HG03469 (cell line): ENCODE results near the gene MYMK.

Experiments used
- ATAC-seq: cut with Tn5 transposase; IDR thresholded peaks from one replicate; pipeline ENCODE4 v1.9.1; 2021; ENCODE audit warnings: mild to moderate bottlenecking, moderate library complexity, moderate number of reproducible peaks; ENCODE audit not compliant: unreplicated experiment

The MYMK gene

GRCh38 chr9:133506653-133507038 is 18.1 kb downstream of the MYMK start:
- no peak for ATAC-seq

DNA sequence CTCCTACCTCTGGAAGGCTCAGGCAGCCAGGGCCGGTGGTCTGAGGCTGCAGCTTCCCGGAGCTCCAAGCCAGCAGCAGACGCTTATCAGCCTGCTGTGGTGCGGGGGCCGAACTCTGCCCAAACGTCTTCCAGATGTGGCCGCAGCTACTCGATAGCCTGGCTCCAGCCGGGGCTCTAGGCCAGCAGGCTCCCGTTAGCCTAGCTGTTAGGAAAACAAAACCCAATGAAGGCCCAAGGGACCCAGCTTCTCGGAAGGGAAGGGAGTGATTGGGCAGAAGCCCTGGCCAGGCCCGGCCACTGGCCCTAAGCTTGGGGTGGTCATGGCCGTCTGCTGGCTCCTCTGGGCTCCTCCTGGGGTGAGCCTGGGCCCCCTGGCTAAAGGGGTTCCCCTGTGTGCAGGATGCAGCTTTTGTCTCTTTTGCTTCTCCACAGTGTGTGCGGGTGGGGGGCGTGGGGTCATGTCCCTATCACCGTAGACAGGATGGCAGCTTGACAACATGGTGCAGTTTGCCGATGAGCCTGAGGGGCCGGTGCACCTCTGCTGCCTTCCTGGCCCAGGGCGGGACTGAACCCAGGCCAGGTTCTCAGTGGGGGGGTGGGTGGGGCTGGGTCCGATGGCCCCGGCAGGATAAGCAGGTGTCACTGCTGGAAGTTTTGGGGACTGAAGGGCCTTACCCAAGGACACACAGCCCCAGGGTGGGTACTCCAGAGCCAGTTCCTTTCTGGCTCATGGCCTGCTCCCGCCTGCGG is 18.7 kb downstream of the MYMK start:
- ATAC-seq: no peak

GRCh38 chr9:133505186-133505830 is 19.5 kb downstream of the MYMK start:
- ATAC-seq: no peak

DNA sequence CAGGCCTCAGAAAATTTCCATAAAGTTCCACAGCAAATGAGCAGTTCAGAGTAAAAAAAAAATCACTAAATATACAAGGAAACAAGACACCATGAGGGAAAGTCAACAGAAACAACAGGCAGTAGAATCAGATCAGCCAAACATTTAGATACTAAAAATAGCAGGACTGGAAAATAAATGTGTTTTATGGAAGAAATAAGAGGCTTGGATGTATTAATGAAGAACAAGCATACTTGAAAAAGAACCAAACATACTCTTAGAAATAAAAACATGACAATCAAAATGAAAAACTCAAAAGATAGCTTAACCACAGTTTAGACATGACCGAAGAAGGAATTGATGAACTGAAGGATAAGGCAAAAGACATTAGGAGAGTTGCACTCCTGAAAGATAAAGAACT is 22.6 kb downstream of the MYMK start:
- no peak for ATAC-seq

DNA sequence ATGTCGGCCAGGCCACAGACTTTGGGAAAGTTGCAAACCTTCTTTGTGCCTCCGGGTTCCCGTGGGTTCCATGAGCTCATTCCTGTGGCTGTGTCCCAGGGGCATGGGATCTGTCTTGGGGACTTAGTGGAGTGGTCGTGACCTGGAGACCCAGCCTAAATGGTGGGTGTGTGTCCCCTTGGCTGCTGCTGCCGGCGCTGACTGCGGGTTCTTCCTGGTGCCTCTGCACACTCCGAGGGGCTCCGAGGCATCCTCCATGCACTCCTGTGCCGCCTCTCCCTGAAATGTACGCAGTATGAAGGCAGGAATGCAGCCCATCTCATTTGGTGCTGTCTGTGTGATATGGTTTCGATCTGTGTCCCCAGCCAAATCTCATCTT is 24.9 kb downstream of the MYMK start:
- ATAC-seq: no peak

DNA sequence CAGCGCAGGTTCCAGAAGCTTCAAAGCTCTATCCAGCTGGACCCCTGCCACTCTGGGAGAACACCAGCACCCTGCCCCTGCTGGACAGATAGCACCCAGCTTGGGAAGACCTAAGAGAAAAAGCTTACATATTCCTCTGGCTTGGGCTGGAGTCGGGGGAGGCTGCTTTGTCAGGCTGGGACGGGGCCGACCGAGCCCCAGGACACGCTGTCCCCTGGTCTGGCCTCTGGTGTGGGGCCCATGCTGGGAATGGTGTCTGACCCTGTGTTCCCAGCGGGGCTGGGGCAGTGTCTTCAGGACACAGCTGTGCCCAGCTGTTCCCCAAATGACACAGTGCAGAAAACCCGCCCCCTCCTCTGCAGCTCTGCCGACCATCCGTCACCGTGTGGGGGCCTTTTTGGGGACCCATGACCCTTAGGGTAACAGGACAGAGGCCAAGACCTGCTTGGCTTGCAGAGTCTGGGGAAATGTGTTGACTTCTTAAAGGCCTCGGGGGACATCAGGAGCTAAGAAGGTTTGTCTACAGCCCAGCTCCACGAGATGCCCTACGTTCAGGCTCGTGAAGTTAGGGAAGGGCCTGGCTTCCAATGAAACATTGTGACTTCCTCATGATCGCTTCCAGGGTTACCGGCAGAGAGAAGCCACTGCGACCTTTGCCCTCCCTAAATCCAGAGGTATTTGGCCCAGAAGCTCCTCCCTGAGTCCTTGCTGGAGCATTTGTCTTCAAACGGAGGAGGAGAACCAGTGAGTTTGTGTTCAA is 25.4 kb downstream of the MYMK start:
- ATAC-seq: no peak

DNA sequence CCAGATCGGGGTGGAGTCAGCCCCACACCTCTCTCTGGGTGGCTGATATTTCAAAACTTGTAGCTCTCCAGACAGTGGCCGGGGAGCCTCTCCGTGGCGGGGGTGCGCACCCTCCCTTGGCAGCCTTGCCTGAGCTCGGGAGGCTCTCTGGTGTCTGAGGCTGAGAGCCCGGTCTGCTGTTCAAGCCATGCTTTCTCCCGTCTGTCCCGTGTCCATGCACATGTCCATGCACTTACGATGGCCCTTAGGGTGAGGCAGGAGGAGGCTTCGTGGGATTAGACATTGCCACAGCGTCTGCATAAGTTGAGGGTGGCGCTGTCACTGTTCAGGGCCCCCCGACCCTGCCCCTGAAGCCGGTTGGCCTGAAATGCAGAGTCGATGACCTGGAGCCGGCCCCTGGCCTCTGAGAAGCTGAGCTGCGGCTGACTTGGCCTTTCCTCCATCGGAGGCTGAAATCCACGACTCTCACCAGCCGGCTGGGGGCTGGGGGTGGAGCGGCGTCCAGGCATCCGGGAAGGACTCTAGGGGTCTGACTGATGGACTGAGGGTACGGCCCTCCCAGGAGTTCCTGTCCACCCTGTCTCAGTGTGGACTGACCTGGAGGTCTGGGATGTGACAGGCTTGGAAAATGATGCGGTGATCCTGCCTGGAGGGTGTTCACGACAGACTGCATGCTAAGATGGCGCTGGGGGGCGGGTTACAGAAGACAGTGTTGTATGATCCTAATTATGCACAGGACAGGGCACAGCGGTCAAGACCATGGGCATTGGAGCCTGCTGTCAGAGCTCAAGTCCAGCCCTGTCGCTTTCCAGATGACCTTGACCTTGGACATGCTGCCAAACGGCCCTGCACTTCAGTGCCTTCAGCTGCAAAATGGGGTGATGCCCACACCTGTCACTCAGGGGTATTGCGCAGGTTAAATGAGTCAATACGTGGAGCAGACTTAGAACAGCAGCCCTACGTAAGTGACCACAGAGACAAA is 27.6 kb downstream of the MYMK start:
- no peak for ATAC-seq

- ATAC-seq: no peak
Measured at GRCh38 chr9:133495327-133496293, 29.1 kb downstream of the MYMK start.

- no peak for ATAC-seq
Measured at GRCh38 chr9:133494636-133495326, 30.0 kb downstream of the MYMK start.

DNA sequence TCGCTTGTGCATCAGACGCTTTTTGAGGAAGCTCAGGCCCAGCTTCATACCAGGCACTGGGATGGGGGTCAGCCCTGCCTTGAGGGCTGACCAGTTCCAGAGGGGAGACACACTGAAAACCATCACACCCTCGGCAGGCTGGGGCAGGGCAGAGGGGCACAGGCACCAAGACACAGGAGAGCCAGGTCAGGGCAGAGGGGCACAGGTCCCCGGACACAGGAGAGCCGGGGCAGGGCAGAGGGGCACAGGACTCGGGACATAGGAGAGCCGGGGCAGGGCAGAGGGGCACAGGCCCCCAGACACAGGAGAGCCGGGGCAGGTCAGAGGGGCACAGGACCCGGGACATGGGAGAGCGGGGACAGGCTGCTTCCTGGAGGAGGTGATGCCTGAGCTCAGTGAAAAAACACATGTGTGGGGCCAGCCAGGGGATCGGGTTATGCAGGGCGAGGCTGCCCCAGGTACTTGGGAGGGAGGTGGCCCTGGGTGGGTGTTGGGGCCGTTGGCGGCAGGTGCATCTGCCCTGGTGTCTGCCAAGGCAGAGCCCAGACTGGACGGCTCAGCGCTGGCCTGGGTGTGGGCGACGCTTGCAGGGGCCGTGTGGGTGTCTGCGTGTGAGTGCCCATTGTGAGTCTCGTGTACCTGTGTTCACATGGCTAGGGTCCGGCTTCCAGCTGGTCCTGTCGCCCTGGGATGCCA is 30.8 kb downstream of the MYMK start:
- ATAC-seq: no peak

- ATAC-seq: no peak
Measured at GRCh38 chr9:133493428-133493827, 31.3 kb downstream of the MYMK start.

DNA sequence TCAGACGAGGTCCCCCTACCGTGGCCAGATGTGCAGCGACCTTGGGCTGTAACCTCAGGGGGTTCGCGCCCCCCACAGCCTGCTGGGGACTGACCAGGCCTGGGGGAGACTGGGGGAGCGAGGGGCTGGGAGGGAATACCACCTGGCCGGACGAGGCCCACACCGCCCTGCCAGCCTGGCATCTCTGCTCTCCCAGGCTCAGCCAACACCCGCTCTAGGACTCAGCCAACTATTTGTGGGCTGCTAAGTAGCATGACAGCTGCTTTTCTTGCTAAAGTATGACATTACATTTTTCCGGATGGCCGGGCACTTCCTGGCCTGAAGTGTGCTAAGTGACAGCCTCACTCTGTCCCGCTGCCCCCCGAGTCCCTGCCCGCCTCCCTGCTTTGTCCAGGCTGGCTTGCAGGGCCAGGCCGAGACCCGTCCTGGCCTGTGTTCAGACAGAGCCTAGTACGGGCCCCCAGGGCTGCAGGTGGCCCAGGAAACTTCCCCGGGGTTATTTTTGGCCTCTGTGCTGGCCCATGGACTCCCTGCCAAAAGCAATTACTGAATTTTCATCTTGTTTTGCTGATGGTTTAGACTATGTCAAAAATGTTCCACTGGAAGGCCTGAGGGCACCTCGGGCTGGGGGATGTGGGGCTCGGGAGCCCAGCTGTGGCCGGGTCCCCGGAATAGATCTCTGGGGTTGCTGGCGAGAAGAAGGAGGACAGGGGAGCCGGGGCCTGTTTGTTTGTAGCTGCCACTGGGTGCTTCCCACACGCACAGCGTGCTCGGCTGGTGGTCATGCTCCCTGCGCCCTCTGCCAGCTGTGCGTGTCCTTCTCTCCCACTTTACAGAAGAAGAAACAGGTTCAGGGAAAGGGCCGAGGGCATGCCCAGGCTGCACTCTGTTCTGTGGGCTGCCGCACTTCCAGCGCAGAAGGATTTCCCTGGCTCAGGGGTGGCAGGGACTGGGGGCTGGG is 32.4 kb downstream of the MYMK start:
- ATAC-seq: no peak

DNA sequence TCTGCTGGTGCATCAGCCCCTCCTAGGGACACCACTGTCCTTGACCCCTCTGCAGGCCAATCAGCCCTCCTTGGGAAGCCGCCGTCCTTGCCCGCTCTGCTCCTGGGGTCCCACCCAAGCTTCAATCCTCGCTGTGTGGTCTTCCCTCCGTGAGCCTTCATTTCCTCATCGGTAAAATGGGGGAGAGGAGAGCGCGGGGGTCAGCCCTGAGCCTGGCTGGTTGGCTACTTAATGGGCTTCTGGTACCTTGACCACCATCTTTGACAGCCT is 33.2 kb downstream of the MYMK start:
- no peak for ATAC-seq

- no peak for ATAC-seq
Measured at GRCh38 chr9:133490865-133491655, 33.7 kb downstream of the MYMK start.

DNA sequence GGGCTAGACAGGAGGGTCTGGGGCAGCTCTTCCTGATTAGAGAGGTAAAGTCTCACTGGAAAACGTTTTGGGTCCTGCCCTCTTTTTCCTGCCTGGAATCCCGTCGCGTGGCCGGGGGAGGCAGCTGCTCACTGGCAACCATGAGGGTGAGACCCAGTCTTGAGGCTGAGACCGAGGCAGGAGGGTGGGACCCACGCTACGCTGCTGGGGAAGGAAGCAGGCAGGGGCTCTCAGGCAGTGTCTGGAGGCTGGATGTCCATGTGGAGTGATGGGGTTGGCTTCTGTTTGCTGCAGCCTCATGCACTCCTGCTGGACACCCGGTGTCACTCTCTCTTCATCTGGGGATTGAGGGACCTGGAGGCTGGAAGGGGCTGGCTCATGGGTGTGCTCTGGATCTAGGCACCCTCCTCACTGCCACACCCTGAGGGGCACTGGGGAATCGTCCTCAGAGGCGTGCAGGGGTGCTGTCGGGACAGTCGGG is 34.5 kb downstream of the MYMK start:
- ATAC-seq: no peak
